Hippocampal formation (tissue), 2 donors: ENCODE results near the gene ZNF770.

Source experiments
- DNase-seq, 2 donors: peaks; one replicate each; lab custom pipeline; 2025; lab: John Stamatoyannopoulos, UW

The ZNF770 gene

GRCh38 chr15:34988027-34988902 lies at the start of gene ZNF770:
ZNF770 (minus strand) TSS chr15:34988287; CDS start chr15:34983434, 4,853 bp downstream.
- DNase-seq: peak; percentile 77 to 79

- no peak for DNase-seq
Measured at GRCh38 chr15:35028235-35028984, 40.3 kb upstream of the ZNF770 start.

- DNase-seq: no peak
Measured at GRCh38 chr15:35023804-35024203, 35.7 kb upstream of the ZNF770 start.

GRCh38 chr15:35020974-35021373 lies 32.9 kb upstream of the ZNF770 start:
- DNase-seq: no peak

GRCh38 chr15:35019404-35020327 lies 31.6 kb upstream of the ZNF770 start:
- DNase-seq: no peak

- DNase-seq: peak in 1 of 2 donors; percentile 34
Measured at GRCh38 chr15:35014241-35014640, 26.2 kb upstream of the ZNF770 start.

GRCh38 chr15:35013370-35013769 lies 25.3 kb upstream of the ZNF770 start:
- no peak for DNase-seq

- no peak for DNase-seq
Measured at GRCh38 chr15:35007397-35007796, 19.3 kb upstream of the ZNF770 start.

- no peak for DNase-seq
Measured at GRCh38 chr15:35005933-35006332, 17.8 kb upstream of the ZNF770 start.

GRCh38 chr15:35003928-35004327 lies 15.8 kb upstream of the ZNF770 start:
- DNase-seq: no peak

GRCh38 chr15:35000511-35000910 lies 12.4 kb upstream of the ZNF770 start:
- no peak for DNase-seq

GRCh38 chr15:34999906-35000305 lies 11.8 kb upstream of the ZNF770 start:
- no peak for DNase-seq

GRCh38 chr15:34994925-34995324 lies 6.8 kb upstream of the ZNF770 start:
- no peak for DNase-seq

- DNase-seq: no peak
Measured at GRCh38 chr15:34993877-34994276, 5.8 kb upstream of the ZNF770 start.

- DNase-seq: no peak
Measured at GRCh38 chr15:34993412-34993811, 5.3 kb upstream of the ZNF770 start.

GRCh38 chr15:34987609-34988026 lies 469 bp downstream of the ZNF770 start:
- DNase-seq: no peak

GRCh38 chr15:34986771-34987480 lies 1.2 kb downstream of the ZNF770 start:
- DNase-seq: no peak

GRCh38 chr15:34986326-34986725 lies 1.8 kb downstream of the ZNF770 start:
- DNase-seq: no peak

GRCh38 chr15:34984889-34985630 lies 3.0 kb downstream of the ZNF770 start:
- no peak for DNase-seq

GRCh38 chr15:34976743-34977142 lies 11.3 kb downstream of the ZNF770 start:
- DNase-seq: no peak

- no peak for DNase-seq
Measured at GRCh38 chr15:34976073-34976472, 12.0 kb downstream of the ZNF770 start.
